B cell (primary cell): ENCODE results near the gene SFXN5. TPM values are rescaled to one million over a fixed set of nuclear protein-coding genes. Genes with fewer than 3 reads are reported as not detected.
A peak's percentile ranks its signal among the peaks of the same experiment; 100 is the strongest.

Experiments
- ATAC-seq: fragments of 200-7000 bp; cut with Tn5 transposase; one replicate; pipeline ENCODE4 v1.10.0; 2021; ENCODE audit warnings: low read depth, mild to moderate bottlenecking, moderate number of reproducible peaks, moderate library complexity
- CTCF ChIA-PET: fragments of 350-600 bp; sonication (Branson Sonifier 250); formaldehyde crosslinking; loops from one replicate; lab custom pipeline; 2021; ENCODE audit warnings: antibody characterized with exemption, inconsistent platforms; lab: Charles Lee
- POLR2A ChIA-PET: fragments of 350-600 bp; sonication (Branson Sonifier 250); formaldehyde crosslinking; loops from one replicate; lab custom pipeline; 2021; ENCODE audit warnings: antibody characterized with exemption; lab: Charles Lee
- DNase-seq: peaks from one replicate; pipeline ENCODE4 v3.0.0; 2013
- H2AFZ ChIP-seq: 2 replicates; pipeline ENCODE4 v1.6.1; 2012; ENCODE audit warnings: mild to moderate bottlenecking, low read depth, low read length; ENCODE audit not compliant: insufficient read depth, poor library complexity, severe bottlenecking
- H3K27ac ChIP-seq, 2 donors: 1 replicate in 1 of 2; 2 replicates in 1 of 2; pipeline ENCODE4 v1.5.1; 2012 to 2013; ENCODE audit warnings: low read length in 2 of 2, mild to moderate bottlenecking in 2 of 2, moderate library complexity in 1 of 2
- H3K27me3 ChIP-seq, 4 experiments: fragments of 200-600 bp in 1 of 4; sonication (generic) in 1 of 4; replicated peaks in 1 of 4; 1 replicate in 2 of 4; 2 replicates in 2 of 4; pipeline versions ENCODE4 v1.6.1 to v1.7.0; 2013 to 2016; ENCODE audit warnings: low read length in 3 of 4, mild to moderate bottlenecking in 2 of 4, mixed read lengths in 1 of 4, moderate library complexity in 1 of 4; ENCODE audit not compliant: insufficient read depth in 4 of 4, control insufficient read depth in 3 of 4; ENCODE audit errors: control extremely low read depth in 1 of 4
- H3K36me3 ChIP-seq, 2 experiments: replicated peaks in 1 of 2; 1 replicate in 1 of 2; 2 replicates in 1 of 2; pipeline versions ENCODE4 v1.6.1 to v1.7.1; 2013; ENCODE audit warnings: low read length in 1 of 2; ENCODE audit not compliant: insufficient read depth in 2 of 2, control insufficient read depth in 1 of 2; ENCODE audit errors: control extremely low read depth in 1 of 2, extremely low read depth in 1 of 2
- H3K4me1 ChIP-seq, 2 donors: fragments of 200-600 bp in 1 of 2; sonication (generic) in 1 of 2; 1 replicate in 1 of 2; 2 replicates in 1 of 2; pipeline versions ENCODE4 v1.5.1 to v1.6.1; 2013 to 2017; ENCODE audit warnings: low read length in 2 of 2; ENCODE audit not compliant: control insufficient read depth in 2 of 2, insufficient read depth in 2 of 2
- H3K4me2 ChIP-seq: replicated peaks from 2 replicates; pipeline ENCODE3; 2012; ENCODE audit warnings: mild to moderate bottlenecking, low read depth, low read length; ENCODE audit not compliant: poor library complexity, severe bottlenecking
- H3K4me3 ChIP-seq, 5 experiments: fragments of 200-600 bp in 1 of 5; sonication (generic) in 1 of 5; 1 replicate in 3 of 5; 2 replicates in 2 of 5; pipeline versions ENCODE4 v1.5.1 to v1.7.0; 2011 to 2016; ENCODE audit warnings: low read length in 4 of 5, mild to moderate bottlenecking in 4 of 5, low read depth in 2 of 5, control low read depth in 1 of 5, moderate library complexity in 1 of 5; ENCODE audit not compliant: insufficient read depth in 1 of 5; ENCODE audit errors: control extremely low read depth in 1 of 5, extremely low read depth in 1 of 5
- H3K79me2 ChIP-seq: fragments of 200-600 bp; sonication (generic); one replicate; pipeline ENCODE4 v1.6.0; 2016; ENCODE audit warnings: low read length; ENCODE audit not compliant: control insufficient read depth, insufficient read depth
- H3K9ac ChIP-seq: fragments of 200-600 bp; sonication (generic); 2 replicates; pipeline ENCODE4 v1.6.1; 2017; ENCODE audit warnings: mild to moderate bottlenecking, low read length, moderate library complexity
- H3K9me3 ChIP-seq, 3 donors: one replicate each; pipeline versions ENCODE4 v1.6.1 to v1.7.1; 2013; ENCODE audit warnings: low read length in 2 of 3; ENCODE audit not compliant: control insufficient read depth in 2 of 3, insufficient read depth in 1 of 3; ENCODE audit errors: control extremely low read depth in 1 of 3
- H4K20me1 ChIP-seq: 2 replicates; pipeline ENCODE4 v1.6.0; 2012; ENCODE audit warnings: mild to moderate bottlenecking, low read length; ENCODE audit not compliant: insufficient read depth, control insufficient read depth, poor library complexity, severe bottlenecking
- H3K27ac Mint-ChIP-seq: one replicate; pipeline ENCODE4 v1.8.0; 2021; ENCODE audit warnings: mixed read lengths
- H3K27me3 Mint-ChIP-seq: one replicate; pipeline ENCODE4 v1.8.0; 2021; ENCODE audit warnings: mixed read lengths
- H3K4me1 Mint-ChIP-seq: one replicate; pipeline ENCODE4 v1.8.0; 2021; ENCODE audit warnings: mixed read lengths
- H3K4me3 Mint-ChIP-seq: one replicate; pipeline ENCODE4 v1.8.0; 2021; ENCODE audit warnings: mixed read lengths
- H3K9me3 Mint-ChIP-seq: one replicate; pipeline ENCODE4 v1.8.0; 2022; ENCODE audit warnings: mixed read lengths; ENCODE audit not compliant: insufficient read depth
- EZH2 ChIP-seq: IDR thresholded peaks from 2 replicates; pipeline ENCODE4 v1.6.1; 2012; ENCODE audit warnings: borderline replicate concordance, low read depth, mild to moderate bottlenecking, moderate library complexity, low read length; ENCODE audit not compliant: insufficient read depth, poor library complexity, severe bottlenecking
- WGBS: methylation state at CpG from one replicate; pipeline ENCODE4 v1.1.5; 2013; ENCODE audit warnings: missing lambda C conversion rate; ENCODE audit not compliant: insufficient coverage; 5-methylcytosine and 5-hydroxymethylcytosine counted together
- intact Hi-C: fragments of 100-400 bp; cut with micrococcal nuclease; formaldehyde crosslinking; loops from one replicate; pipeline ENCODE4 v1.10.0; 2022
- polyA plus RNA-seq: library from polyadenylated mRNA; depleted of rRNA; stranded (reverse); fragments of >200 nt; gene quantifications from 2 replicates; pipeline ENCODE4 v1.2.3, GENCODE V29; 2012
- total RNA-seq, 2 donors: library from RNA; stranded (reverse); fragments of 120-200 nt in 1 of 2; gene quantifications; 1 replicate in 1 of 2; 2 replicates in 1 of 2; pipeline versions ENCODE4 v1.2.3 to v1.2.4, GENCODE V29; 2013 to 2022
- TF ChIP-seq, protein P1 (sequence below): fragments of 200-600 bp; IDR thresholded peaks from one replicate; pipeline ENCODE4 v1.8.0; 2022; ENCODE audit warnings: antibody characterized with exemption, mild to moderate bottlenecking

Gene SFXN5
- total and polyA plus RNA-seq, 2 donors (not counting 1 experiment from before 2014, with no cell fraction given) = 8.0 to 16.9 TPM

DNA sequence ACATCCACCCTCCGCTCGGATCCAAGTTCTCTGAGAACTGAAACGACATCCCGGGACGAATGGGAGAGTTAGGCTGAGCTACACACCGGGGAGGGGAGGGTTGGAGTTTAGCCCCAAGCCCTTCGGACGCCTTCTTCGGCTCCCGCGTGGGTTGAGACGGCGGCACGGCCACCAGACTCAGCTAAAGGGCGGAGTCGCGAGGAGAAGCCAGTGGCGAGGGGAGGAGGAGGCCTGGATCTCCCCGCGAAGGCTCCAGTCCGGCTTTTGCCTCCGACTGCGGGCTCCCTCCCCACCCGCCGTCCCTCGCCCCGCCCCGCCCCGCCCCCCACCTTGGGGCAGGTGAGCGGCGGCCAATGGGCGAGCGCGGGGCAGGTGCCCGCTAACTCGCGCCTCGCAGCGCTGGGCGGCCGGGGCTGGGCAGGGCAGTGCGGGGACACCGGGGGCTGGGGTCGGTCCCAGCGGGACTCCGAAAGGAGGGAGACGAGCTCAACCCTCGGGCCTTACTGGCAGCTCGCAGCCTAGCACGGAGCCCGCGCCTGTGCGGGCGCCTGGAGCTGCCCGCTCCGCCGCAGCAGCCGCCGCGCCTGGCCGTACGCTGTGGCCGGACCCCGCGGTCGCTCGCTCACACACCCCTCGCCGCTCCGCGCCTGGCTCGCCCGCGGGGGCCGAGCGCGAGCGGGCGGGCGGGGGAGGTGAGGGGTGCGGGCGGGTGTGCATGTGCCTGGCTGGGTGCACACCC lies 154.2 kb downstream of the SFXN5 start, which contains the start of gene EMX1:
EMX1 (plus strand) TSS at position 382 of the 739 bp plus-strand sequence; CDS start at position 716, 334 bp downstream.
- DNase-seq (peak; percentile 72), ATAC-seq (peak; percentile 62)
- no peaks in the 10 kb centered on the region for H4K20me1 ChIP-seq
- intact Hi-C loops = loop anchor here (5.0 kb wide), 2 partner anchors 195 to 770 kb away; partner anchors contain the start of genes CYP26B1 and RAB11FIP5
- H3K27me3 ChIP-seq = peaks cover 0 to 86% (median 77%) of the 10 kb centered on the region in 4 experiments
- POLR2A ChIA-PET = no interaction called here
- CTCF ChIA-PET = interaction anchor here (1.0 to 1.5 kb wide), 3 partner anchors 9 to 260 kb away, joined by 3 read pairs; no protein-coding TSS in a partner anchor
- Mint-ChIP-seq H3K4me3 (peak within 1 kb of the TSS; percentile 86), H3K27me3 (peaks cover 60% of the 10 kb centered on the region), H3K9me3 (no peaks in the 10 kb centered on the region), H3K27ac (no peak within 1 kb of the TSS), H3K4me1 (peaks cover 40% of the 10 kb centered on the region)
- WGBS = 3% methylated on average over 81 of the region's 82 CpGs
- H3K27ac ChIP-seq = no peak within 1 kb of the TSS
- H3K4me3 ChIP-seq = peak within 1 kb of the TSS; percentile 23 to 53 (median 50)
- H3K4me1 ChIP-seq = peaks cover 52 to 80% of the 10 kb centered on the region in 2 donors
- H3K36me3 ChIP-seq = no peaks in the 10 kb centered on the region
- TF ChIP-seq, protein P1, sequence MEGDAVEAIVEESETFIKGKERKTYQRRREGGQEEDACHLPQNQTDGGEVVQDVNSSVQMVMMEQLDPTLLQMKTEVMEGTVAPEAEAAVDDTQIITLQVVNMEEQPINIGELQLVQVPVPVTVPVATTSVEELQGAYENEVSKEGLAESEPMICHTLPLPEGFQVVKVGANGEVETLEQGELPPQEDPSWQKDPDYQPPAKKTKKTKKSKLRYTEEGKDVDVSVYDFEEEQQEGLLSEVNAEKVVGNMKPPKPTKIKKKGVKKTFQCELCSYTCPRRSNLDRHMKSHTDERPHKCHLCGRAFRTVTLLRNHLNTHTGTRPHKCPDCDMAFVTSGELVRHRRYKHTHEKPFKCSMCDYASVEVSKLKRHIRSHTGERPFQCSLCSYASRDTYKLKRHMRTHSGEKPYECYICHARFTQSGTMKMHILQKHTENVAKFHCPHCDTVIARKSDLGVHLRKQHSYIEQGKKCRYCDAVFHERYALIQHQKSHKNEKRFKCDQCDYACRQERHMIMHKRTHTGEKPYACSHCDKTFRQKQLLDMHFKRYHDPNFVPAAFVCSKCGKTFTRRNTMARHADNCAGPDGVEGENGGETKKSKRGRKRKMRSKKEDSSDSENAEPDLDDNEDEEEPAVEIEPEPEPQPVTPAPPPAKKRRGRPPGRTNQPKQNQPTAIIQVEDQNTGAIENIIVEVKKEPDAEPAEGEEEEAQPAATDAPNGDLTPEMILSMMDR = no peak
- peak; percentile 1 for TF ChIP-seq EZH2
- peak within 1 kb of the TSS; percentile 96 for H3K4me2 ChIP-seq
- H2AFZ ChIP-seq = peak within 1 kb of the TSS; percentile 40
- H3K9me3 ChIP-seq = peaks cover 0 to 53% (median 0%) of the 10 kb centered on the region in 3 donors
- no peaks in the 10 kb centered on the region for H3K79me2 ChIP-seq
- H3K9ac ChIP-seq = peak within 1 kb of the TSS; percentile 67

DNA sequence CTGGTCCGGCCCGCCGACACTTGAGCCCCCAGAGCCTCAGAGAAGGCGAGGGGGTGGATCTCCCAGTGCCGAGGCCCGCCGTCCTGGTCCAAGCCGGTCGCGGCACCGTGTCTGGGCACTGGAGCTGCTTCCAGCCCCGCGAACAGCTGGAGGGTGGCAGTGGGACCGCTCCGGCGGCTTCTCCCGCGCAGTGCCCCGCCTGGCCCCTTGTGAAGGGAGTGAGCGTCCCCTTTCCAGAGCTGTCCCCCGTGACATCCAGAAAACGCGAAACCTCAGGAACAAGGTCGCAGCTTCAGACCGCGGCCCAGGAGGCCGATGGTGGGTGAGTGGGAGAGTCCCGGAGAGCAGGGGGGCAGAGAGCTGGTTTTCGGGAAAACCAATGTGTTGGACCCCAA lies 154.8 kb downstream of the SFXN5 start:
- intact Hi-C loops = loop anchor here (5.0 kb wide), 2 partner anchors 196 to 769 kb away; partner anchors contain the start of genes CYP26B1 and RAB11FIP5
- H3K27me3 Mint-ChIP-seq = peaks cover 60% of the 10 kb centered on the region

More for the DNA sequence above, 154.8 kb downstream of the SFXN5 start:
- Mint-ChIP-seq H3K27ac (no peak overlapping the region), H3K4me3 (peak overlapping the region; percentile 86), H3K9me3 (no peaks in the 10 kb centered on the region), H3K4me1 (peaks cover 40% of the 10 kb centered on the region)
- Histone ChIP-seq H3K27me3 (peaks cover 0 to 83% (median 74%) of the 10 kb centered on the region in 4 experiments), H3K27ac (no peak overlapping the region), H3K36me3 (no peaks in the 10 kb centered on the region), H3K4me2 (peak overlapping the region; percentile 96), H3K79me2 (no peaks in the 10 kb centered on the region), H2AFZ (peak overlapping the region; percentile 40), H4K20me1 (no peaks in the 10 kb centered on the region), H3K4me3 (peak overlapping the region; percentile 23 to 53 (median 37)), H3K9ac (peak overlapping the region; percentile 67), H3K4me1 (peaks cover 52 to 74% of the 10 kb centered on the region in 2 donors), H3K9me3 (peaks cover 0 to 53% (median 0%) of the 10 kb centered on the region in 3 donors)
- ChIA-PET POLR2A (no interaction called here), CTCF (no interaction called here)
- DNase-seq = no peak
- ATAC-seq = no peak
- 6% methylated on average over 29 of the region's 29 CpGs for WGBS
- TF ChIP-seq EZH2 = peak; percentile 23
- TF ChIP-seq, protein P1 = no peak
